Immature natural killer cell (primary cell): ENCODE data around the gene PNKP. TPM values are rescaled to one million over a fixed set of nuclear protein-coding genes. Genes with fewer than 3 reads are reported as not detected.
A peak's percentile ranks its signal among the peaks of the same experiment; 100 is the strongest.

Experiments used
- DNase-seq, 3 donors: peaks; one replicate each; pipeline ENCODE4 v3.0.0; 2022; ENCODE audit warnings: mixed read lengths in 1 of 3
- H3K27ac Mint-ChIP-seq, 6 donors: one replicate each; pipeline ENCODE4 v1.8.0; 2020; ENCODE audit warnings: mixed read lengths in 6 of 6, mild to moderate bottlenecking in 5 of 6, inconsistent platforms in 4 of 6, moderate library complexity in 3 of 6
- H3K27me3 Mint-ChIP-seq, 3 donors: one replicate each; pipeline ENCODE4 v1.8.0; 2020 to 2021; ENCODE audit warnings: low read depth in 3 of 3, mild to moderate bottlenecking in 3 of 3, mixed read lengths in 3 of 3, moderate library complexity in 3 of 3, inconsistent platforms in 1 of 3
- H3K36me3 Mint-ChIP-seq, 3 donors: one replicate each; pipeline ENCODE4 v1.8.0; 2020; ENCODE audit warnings: mixed read lengths in 3 of 3, inconsistent platforms in 2 of 3, mild to moderate bottlenecking in 2 of 3
- H3K4me1 Mint-ChIP-seq, 2 donors: one replicate each; pipeline ENCODE4 v1.8.0; 2020; ENCODE audit warnings: inconsistent platforms in 2 of 2, mild to moderate bottlenecking in 2 of 2, mixed read lengths in 2 of 2, moderate library complexity in 1 of 2
- H3K4me3 Mint-ChIP-seq, 5 donors: one replicate each; pipeline ENCODE4 v1.8.0; 2020; ENCODE audit warnings: mild to moderate bottlenecking in 5 of 5, mixed read lengths in 5 of 5, inconsistent platforms in 3 of 5, moderate library complexity in 3 of 5
- H3K9me3 Mint-ChIP-seq, 6 donors: one replicate each; pipeline ENCODE4 v1.8.0; 2020; ENCODE audit warnings: mild to moderate bottlenecking in 6 of 6, mixed read lengths in 6 of 6, inconsistent platforms in 4 of 6, moderate library complexity in 3 of 6
- polyA plus RNA-seq, 3 donors: library from polyadenylated mRNA; unstranded; fragments of 300-500 nt; fragmentation: Illumina TruSeq; gene quantifications; one replicate each; pipeline ENCODE4 v1.2.3, GENCODE V29; 2021

The PNKP gene
- polyA plus RNA-seq, 3 donors from 2014 or later, result 36.4 to 55.1 (median 41.4) TPM

DNA sequence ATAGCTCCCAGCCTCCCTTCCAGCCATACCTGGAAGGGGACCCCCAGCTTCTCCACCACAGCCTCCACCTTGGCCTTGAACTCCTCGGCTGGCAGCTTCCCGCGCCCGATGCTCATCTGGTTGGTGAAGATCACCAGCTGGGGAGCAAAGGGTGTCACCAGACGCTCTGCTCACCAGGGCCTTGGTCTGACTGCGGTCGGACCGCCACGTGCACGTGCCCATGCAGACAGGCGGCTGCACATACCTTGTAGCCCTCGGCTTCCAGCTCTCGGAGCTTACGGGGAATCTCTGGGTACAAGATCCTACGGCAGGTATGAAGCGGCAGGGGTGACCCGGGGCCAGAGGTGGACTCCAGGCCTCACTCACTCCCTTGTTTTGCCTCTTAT lies 3.4 kb downstream of the PNKP start:
- DNase-seq, result no peak
- H3K27me3 Mint-ChIP-seq, result peaks cover 9 to 17% (median 13%) of the 10 kb centered on the region in 3 donors
- peaks cover 39 to 43% of the 10 kb centered on the region in 2 donors for H3K4me1 Mint-ChIP-seq
- H3K36me3 Mint-ChIP-seq, result peaks cover 0 to 4% (median 4%) of the 10 kb centered on the region in 3 donors
- H3K4me3 Mint-ChIP-seq, result peak overlapping the region in 1 of 5 donors; percentile 21
- peak overlapping the region in 1 of 6 donors; percentile 34 for H3K27ac Mint-ChIP-seq
- H3K9me3 Mint-ChIP-seq, result no peaks in the 10 kb centered on the region

DNA sequence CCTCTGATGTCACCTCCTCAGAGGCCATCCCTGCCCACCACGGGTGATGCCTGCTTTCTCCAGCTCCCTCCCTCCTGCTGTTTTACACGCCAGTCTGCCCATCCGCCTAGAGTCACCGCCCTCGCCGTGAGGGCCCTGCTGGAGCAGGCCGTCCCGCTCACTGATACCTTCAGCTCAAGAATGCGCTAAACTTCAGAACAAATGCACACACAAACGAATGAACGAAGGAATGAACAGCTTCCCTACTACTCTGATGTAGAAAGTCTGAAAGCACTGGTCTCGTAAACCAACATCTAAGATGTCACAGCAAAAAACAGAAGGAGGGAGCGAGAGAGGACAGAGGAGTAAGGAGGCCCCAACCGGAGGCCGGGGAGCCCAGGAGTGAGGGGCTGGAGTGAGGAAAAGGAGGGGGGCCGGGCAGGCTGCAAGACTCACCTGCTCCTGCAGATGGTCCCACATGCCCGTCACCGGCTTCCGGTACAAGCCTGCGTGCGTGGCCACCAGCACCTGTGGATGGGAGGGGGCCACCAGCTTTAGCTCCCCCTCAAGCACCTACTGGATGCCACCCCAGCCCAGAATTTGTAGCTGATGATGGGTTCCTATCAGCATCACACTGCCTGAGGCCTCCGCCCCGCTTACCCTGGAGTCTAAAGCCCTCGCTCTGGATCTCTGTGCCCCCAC lies 4.0 kb downstream of the PNKP start:
- no peak overlapping the region for H3K4me3 Mint-ChIP-seq
- no peak for DNase-seq
- H3K36me3 Mint-ChIP-seq, result peaks cover 0 to 4% (median 4%) of the 10 kb centered on the region in 3 donors
- H3K9me3 Mint-ChIP-seq, result no peaks in the 10 kb centered on the region
- H3K27ac Mint-ChIP-seq, result no peak overlapping the region
- peaks cover 35 to 40% of the 10 kb centered on the region in 2 donors for H3K4me1 Mint-ChIP-seq
- H3K27me3 Mint-ChIP-seq, result peaks cover 9 to 17% (median 13%) of the 10 kb centered on the region in 3 donors

DNA sequence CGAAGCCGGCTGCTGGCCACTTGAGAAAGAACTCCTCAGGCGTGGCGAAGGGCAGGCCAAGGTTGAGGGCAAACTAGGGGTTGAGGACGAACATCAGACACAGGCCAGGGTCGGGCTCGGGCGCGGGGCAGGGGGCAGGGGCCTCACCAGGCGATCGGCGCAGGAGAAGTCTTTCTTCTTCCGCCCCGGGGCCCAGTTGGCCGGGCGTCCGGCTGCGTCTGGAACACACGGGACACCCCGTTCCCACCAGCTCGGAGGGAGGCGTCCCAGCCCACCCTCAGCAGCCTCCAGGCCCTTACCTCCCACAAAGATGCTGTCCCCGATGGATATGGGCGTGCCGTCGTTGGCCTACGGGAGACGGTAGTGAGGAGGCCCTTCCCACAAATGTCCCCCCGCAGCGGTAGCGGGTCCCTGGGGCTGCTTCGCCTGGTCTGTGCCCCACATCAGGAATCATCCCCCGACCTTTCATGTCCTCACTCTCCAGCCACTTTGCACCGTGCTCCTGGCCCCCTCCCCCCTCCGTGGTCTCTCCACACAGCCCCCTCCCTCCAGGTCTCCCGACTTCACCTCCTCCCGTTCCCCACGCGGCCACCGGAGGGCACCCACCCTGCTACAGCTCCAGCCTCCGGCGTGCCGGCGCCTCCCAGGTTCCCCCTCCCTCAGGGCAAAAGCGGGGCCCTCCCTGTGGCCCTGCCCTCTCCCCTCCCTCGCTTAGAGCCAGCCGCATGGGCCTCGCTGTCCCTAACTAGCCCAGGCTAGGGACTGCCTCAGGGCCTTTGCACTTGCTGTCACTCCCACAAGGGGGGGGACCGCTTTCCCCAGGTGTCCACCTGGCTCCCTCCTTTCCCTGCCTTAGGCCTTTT lies 4.8 kb downstream of the PNKP start:
- Mint-ChIP-seq H3K4me3 (no peak overlapping the region), H3K36me3 (peaks cover 0 to 4% (median 4%) of the 10 kb centered on the region in 3 donors), H3K9me3 (no peaks in the 10 kb centered on the region), H3K4me1 (peaks cover 27 to 32% of the 10 kb centered on the region in 2 donors), H3K27me3 (peaks cover 6 to 12% (median 8%) of the 10 kb centered on the region in 3 donors), H3K27ac (no peak overlapping the region)
- no peak for DNase-seq

DNA sequence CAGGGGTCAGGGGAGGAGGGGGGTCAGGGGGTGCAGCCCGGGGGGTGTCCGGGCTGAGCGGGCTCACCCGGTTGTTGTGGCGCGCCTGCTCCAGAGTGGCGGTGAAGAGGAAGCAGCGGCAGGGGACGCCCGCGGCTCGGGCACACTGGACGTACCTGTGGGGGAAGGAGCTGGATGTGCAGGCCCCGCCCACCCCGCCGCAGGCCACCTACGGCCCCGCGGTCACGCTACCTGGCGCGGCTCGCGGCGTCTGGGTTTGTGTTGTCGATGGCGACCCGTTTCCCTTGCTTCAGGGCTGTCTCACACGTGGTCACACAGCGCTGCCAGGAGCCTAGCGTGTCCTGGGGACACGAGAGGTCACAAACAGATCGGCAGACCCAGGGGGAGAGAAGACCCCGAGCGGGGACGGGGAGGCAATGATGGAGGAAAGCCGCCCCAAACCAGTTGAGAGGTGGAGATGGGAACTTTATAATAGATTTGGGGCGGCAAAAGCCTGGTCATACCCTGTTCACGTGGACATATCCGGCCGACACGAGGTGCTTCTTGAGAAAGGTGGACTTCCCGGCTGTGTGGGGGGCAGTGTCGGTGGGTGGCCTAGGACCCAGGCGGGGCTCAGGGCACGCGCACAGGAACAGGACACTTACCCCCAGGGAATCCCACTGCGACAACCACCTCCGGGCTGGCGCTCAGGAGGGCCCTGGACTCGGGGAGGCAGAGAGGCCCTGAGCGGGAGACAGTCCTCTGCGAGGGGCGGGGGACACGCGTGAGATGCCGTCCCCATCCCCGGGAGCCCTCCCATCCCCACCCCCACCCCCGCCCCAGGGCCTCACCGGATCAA lies 5.6 kb downstream of the PNKP start:
- no peaks in the 10 kb centered on the region for H3K9me3 Mint-ChIP-seq
- DNase-seq, result no peak
- peaks cover 21 to 24% of the 10 kb centered on the region in 2 donors for H3K4me1 Mint-ChIP-seq
- peaks cover 0 to 4% (median 4%) of the 10 kb centered on the region in 3 donors for H3K36me3 Mint-ChIP-seq
- no peak overlapping the region for H3K4me3 Mint-ChIP-seq
- H3K27me3 Mint-ChIP-seq, result peaks cover 3 to 7% (median 4%) of the 10 kb centered on the region in 3 donors
- H3K27ac Mint-ChIP-seq, result peak overlapping the region in 1 of 6 donors; percentile 48

DNA sequence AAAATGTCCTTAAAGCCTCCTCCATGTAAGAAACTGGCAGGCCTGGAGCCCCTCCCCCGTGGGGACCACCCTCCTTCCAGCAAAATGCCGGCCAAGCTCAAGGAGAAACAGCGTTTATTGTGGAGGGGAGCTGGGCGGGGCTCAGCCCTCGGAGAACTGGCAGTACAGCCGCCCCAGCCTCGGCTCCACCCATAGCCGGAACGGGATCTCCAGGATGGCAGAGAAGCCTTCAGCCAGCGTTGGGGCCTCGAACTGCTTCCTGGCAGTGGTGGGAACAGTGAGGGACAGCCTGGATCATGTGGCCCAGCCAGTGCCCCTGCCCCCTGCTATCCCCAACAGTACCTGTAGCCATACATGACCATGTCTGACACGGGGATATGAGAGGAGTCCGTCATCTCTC lies 6.3 kb downstream of the PNKP start:
- no peak for DNase-seq
- peaks cover 0 to 4% (median 4%) of the 10 kb centered on the region in 3 donors for H3K36me3 Mint-ChIP-seq
- peak overlapping the region in 2 of 6 donors; percentile 7 to 45 for H3K27ac Mint-ChIP-seq
- no peak overlapping the region for H3K4me3 Mint-ChIP-seq
- peaks cover 3 to 6% (median 4%) of the 10 kb centered on the region in 3 donors for H3K27me3 Mint-ChIP-seq
- H3K9me3 Mint-ChIP-seq, result no peaks in the 10 kb centered on the region
- H3K4me1 Mint-ChIP-seq, result peaks cover 14 to 17% of the 10 kb centered on the region in 2 donors

DNA sequence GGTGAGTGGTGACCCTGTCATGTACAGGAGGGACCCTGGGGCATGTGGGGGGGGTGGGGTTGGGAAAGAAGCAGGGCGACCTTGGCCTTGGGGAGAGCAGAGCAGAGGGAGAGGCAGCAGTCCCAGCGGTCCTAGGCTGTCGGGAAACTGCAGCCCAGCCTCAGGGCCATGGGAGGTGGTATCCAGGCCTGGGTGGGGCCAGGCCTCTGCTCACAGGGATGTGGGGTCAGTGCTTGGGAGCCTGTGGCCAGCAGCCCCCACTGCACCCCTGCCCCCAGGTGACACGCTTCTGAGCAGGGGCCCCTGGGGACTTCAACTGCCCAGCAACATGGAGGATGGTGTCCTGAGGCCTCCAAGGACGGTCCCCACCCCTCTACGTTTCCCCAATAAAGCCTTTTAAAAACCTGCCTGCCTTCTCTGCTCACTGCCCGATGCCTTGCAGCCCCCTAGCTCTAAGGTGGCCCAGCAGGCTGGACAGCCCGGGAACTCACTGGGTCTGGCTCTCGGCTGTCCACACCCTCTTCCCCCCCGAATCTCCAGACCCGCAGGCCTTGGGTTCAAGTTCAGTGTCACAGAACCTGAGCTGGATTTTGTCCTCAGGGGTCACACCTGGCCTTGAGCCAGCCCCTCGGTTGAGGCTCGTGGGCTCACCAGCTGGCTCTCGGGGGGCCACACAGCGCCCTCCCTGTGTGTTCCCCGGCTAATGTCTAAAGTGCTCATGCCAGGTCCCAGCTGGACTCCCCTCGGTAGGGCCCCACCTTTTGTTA lies 6.9 kb downstream of the PNKP start:
- H3K27ac Mint-ChIP-seq, result peak overlapping the region in 1 of 6 donors; percentile 7
- peaks cover 11 to 12% of the 10 kb centered on the region in 2 donors for H3K4me1 Mint-ChIP-seq
- H3K4me3 Mint-ChIP-seq, result no peak overlapping the region

DNA sequence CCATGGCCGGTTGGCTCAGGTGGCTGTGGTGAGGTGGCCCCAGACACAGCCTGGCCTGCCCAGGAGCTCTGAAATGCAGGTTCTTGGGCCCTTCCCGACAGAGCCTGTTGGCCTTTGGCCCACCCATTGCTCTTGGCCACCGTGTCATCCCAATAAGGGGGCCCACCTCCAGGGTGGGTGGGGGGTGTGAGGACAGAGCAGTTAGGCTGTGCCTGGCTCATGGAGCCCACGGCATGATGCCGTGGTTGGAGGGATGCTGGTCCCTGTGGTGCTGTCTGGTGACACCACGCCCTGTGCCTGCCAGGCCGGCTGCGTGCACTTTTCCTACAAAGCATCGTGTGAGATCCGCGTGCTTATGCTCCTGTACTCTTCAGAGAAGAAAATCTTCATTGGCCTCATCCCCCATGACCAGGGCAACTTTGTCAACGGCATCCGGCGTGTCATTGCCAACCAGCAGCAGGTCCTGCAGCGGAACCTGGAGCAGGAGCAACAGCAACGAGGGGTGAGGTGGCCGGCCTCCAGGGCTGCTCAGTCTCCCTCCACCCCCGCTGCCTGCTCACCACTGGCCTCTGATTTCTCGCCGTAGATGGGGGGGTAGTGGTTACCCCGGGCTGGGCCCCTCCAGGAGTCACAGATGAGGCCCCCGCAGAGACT lies 7.6 kb downstream of the PNKP start:
- no peak overlapping the region for H3K4me3 Mint-ChIP-seq
- H3K4me1 Mint-ChIP-seq, result peaks cover 5 to 9% of the 10 kb centered on the region in 2 donors
- peaks cover 3 to 5% (median 4%) of the 10 kb centered on the region in 3 donors for H3K27me3 Mint-ChIP-seq
- peaks cover 0 to 4% (median 4%) of the 10 kb centered on the region in 3 donors for H3K36me3 Mint-ChIP-seq
- no peaks in the 10 kb centered on the region for H3K9me3 Mint-ChIP-seq
- no peak for DNase-seq
- H3K27ac Mint-ChIP-seq, result no peak overlapping the region

More for the DNA sequence above, 6.9 kb downstream of the PNKP start:
- H3K9me3 Mint-ChIP-seq, result no peaks in the 10 kb centered on the region
- DNase-seq, result no peak
- peaks cover 0 to 4% (median 4%) of the 10 kb centered on the region in 3 donors for H3K36me3 Mint-ChIP-seq
- H3K27me3 Mint-ChIP-seq, result peaks cover 3 to 6% (median 4%) of the 10 kb centered on the region in 3 donors

DNA sequence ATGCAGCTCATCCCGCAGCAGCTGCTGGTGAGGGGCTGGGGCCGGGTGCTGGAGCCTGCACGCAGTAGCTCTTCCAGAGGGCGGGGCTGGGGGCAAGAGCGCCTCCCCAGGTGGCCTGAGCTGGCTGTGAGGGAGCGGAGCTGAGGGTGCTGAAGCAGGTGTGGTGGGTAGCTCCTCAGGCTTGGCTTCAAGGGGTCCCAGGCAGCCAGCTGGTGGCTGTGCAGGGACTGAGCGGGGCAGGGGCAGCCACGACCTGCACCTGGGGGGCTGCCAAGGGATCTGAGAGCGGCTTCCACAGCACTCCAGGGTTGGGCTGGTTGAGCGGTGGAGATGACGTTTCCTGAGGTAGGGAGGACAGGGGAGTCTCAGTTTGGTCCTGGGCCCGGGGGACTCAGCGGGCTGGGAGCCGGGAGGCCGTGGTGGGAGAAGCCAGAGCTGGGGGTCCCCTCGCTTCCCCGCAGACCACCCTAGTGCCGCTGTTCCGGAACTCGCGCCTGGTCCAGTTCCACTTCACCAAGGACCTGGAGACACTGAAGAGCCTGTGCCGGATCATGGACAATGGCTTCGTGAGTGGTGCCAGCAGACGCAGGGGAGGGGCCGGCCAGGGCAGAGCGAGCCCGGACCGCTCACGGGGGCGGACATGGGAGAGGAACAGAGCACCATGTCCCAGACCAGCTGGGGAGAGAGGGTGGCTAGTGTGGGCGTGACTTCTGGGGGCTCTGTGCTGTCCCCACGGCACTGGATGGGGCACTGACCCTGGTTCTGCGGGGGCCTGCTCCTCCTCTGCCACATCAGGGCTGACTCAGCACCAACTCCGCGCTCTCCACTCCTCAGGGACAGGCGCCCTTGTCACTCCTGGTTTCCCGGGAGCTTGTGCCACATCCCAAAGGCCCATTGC lies 9.0 kb downstream of the PNKP start:
- H3K4me1 Mint-ChIP-seq, result peaks cover 5 to 11% of the 10 kb centered on the region in 2 donors
- no peaks in the 10 kb centered on the region for H3K9me3 Mint-ChIP-seq
- peaks cover 3 to 5% (median 4%) of the 10 kb centered on the region in 3 donors for H3K27me3 Mint-ChIP-seq
- no peak overlapping the region for H3K4me3 Mint-ChIP-seq
- H3K36me3 Mint-ChIP-seq, result peaks cover 0 to 3% (median 2%) of the 10 kb centered on the region in 3 donors
- no peak for DNase-seq
- no peak overlapping the region for H3K27ac Mint-ChIP-seq

DNA sequence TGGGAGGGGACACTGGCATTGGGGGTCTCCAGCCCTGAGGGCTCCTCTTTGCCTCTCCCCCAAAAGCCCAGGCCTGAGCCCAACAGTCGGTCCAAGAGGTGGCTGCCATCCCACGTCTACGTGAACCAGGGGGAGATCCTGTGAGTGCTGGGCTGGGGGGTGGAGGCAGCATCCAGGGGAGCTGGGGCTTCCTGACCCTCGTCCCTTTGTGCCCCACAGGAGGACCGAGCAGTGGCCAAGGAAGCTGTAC lies 9.6 kb downstream of the PNKP start:
- DNase-seq, result no peak
- H3K4me1 Mint-ChIP-seq, result peaks cover 7 to 11% of the 10 kb centered on the region in 2 donors
- no peaks in the 10 kb centered on the region for H3K9me3 Mint-ChIP-seq
- no peak overlapping the region for H3K4me3 Mint-ChIP-seq
- H3K27me3 Mint-ChIP-seq, result peaks cover 1 to 4% (median 3%) of the 10 kb centered on the region in 3 donors
- H3K27ac Mint-ChIP-seq, result no peak overlapping the region
- H3K36me3 Mint-ChIP-seq, result no peaks in the 10 kb centered on the region

DNA sequence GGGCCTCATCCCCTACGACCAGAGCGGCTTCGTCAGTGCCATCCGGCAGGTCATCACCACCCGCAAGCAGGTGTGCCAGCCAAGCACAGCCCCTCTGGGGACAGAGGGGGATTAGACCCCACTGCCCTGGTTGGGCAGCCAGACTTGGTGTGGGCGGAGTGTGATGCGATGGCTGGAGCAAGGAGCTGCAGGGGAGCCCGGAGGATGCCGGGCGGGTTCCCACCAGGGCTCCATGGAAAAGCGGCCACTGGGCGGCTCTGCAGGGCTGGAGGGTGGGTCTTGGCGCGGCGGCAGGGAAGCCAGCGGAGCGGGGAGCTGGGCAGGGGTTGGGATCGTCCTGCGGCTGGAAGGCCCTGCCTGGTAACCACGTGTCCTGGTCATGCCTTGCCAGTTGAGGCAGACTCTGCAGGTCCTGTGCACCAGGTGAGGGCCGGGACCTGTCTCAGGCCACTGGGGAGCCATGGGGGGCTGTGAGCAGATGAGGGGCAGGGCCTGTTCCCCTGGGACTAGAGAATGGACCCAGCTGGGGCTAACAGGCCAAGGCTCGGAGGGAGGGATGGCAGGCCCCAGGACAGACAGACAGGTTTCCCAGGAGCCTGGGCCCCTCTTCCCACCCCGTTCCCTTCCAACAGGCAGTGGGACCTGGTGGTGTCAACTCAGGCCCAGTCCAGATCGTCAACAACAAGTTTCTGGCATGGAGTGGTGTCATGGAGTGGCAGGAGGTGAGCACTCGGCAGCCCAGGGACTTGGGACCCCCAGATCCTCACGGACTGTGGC lies 10.1 kb downstream of the PNKP start:
- H3K27me3 Mint-ChIP-seq, result peaks cover 2 to 4% (median 3%) of the 10 kb centered on the region in 3 donors
- H3K27ac Mint-ChIP-seq, result no peak overlapping the region
- H3K9me3 Mint-ChIP-seq, result no peaks in the 10 kb centered on the region
- H3K36me3 Mint-ChIP-seq, result no peaks in the 10 kb centered on the region
- peaks cover 13 to 16% of the 10 kb centered on the region in 2 donors for H3K4me1 Mint-ChIP-seq
- H3K4me3 Mint-ChIP-seq, result no peak overlapping the region
- no peak for DNase-seq

DNA sequence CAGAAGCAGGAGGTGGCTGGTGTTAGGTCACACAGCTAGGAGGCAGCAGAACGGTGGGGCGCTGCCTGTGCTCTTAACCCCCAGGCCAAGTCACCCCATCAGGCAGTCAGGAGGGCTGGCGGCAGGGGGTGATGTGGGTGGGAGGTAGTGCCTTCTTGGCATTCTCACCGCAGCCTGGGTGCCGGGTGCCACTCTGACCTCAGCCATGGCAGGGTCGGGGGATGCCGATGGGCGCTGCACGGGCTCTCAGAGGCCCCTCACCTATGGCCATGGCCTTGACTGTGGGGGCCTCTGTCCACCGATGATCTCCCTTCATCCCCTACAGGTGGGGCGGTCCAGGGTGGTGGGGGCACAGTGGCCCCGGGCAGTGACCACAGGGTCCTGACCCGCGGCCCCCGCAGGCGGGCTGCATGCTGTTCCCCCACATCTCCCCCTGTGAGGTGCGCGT lies 10.8 kb downstream of the PNKP start:
- H3K27me3 Mint-ChIP-seq, result peaks cover 2 to 6% (median 4%) of the 10 kb centered on the region in 3 donors
- no peaks in the 10 kb centered on the region for H3K36me3 Mint-ChIP-seq
- H3K27ac Mint-ChIP-seq, result no peak overlapping the region
- no peaks in the 10 kb centered on the region for H3K9me3 Mint-ChIP-seq
- peaks cover 17 to 21% of the 10 kb centered on the region in 2 donors for H3K4me1 Mint-ChIP-seq
- no peak for DNase-seq
- H3K4me3 Mint-ChIP-seq, result no peak overlapping the region
